ENCODE results near the gene CCL4.

- TF ChIP-seq, protein P1, sequence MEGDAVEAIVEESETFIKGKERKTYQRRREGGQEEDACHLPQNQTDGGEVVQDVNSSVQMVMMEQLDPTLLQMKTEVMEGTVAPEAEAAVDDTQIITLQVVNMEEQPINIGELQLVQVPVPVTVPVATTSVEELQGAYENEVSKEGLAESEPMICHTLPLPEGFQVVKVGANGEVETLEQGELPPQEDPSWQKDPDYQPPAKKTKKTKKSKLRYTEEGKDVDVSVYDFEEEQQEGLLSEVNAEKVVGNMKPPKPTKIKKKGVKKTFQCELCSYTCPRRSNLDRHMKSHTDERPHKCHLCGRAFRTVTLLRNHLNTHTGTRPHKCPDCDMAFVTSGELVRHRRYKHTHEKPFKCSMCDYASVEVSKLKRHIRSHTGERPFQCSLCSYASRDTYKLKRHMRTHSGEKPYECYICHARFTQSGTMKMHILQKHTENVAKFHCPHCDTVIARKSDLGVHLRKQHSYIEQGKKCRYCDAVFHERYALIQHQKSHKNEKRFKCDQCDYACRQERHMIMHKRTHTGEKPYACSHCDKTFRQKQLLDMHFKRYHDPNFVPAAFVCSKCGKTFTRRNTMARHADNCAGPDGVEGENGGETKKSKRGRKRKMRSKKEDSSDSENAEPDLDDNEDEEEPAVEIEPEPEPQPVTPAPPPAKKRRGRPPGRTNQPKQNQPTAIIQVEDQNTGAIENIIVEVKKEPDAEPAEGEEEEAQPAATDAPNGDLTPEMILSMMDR (IDR thresholded peaks at IDR 0.05): no peak
- no peak for TF ChIP-seq POLR2AphosphoS5 (IDR thresholded peaks at IDR 0.05; ENCODE audit: low read depth, low read length)
Observed at GRCh38 chr17:36153895-36154610, 50.4 kb downstream of the CCL4 start.
